H9 (cell line): ENCODE data around the gene ME3. TPM values are rescaled to one million over a fixed set of nuclear protein-coding genes. Genes with fewer than 3 reads are reported as not detected.

ENCODE experiments used
- DNase-seq: peaks from one replicate; pipeline ENCODE4 v3.0.0-alpha.2; 2017
- H2AFZ ChIP-seq: one replicate; pipeline ENCODE4 v1.6.1; 2013; ENCODE audit warnings: mild to moderate bottlenecking, low read length, control low read depth, moderate library complexity
- H2AK5ac ChIP-seq: 2 replicates; pipeline ENCODE4 v1.6.1; 2013; ENCODE audit warnings: low read length, control low read depth, mixed read lengths; ENCODE audit not compliant: insufficient read length
- H2BK120ac ChIP-seq: one replicate; pipeline ENCODE4 v1.6.1; 2013; ENCODE audit warnings: low read depth, mild to moderate bottlenecking, low read length, control low read depth, inconsistent platforms; ENCODE audit not compliant: poor library complexity, severe bottlenecking
- H2BK12ac ChIP-seq: 2 replicates; pipeline ENCODE4 v1.6.1; 2013; ENCODE audit warnings: low read length, control low read depth, mixed read lengths, low read depth; ENCODE audit not compliant: insufficient read length
- H2BK15ac ChIP-seq: 2 replicates; pipeline ENCODE4 v1.6.1; 2013; ENCODE audit warnings: low read depth, low read length, control low read depth
- H2BK20ac ChIP-seq: one replicate; pipeline ENCODE4 v1.6.1; 2013; ENCODE audit warnings: low read depth, mild to moderate bottlenecking, low read length, control low read depth, inconsistent platforms; ENCODE audit not compliant: poor library complexity, severe bottlenecking
- H2BK5ac ChIP-seq: 2 replicates; pipeline ENCODE4 v1.6.1; 2013; ENCODE audit warnings: low read length, control low read depth, mixed read lengths; ENCODE audit not compliant: insufficient read length
- H3K14ac ChIP-seq: 2 replicates; pipeline ENCODE4 v1.6.1; 2013; ENCODE audit warnings: low read length, control low read depth; ENCODE audit not compliant: insufficient read depth
- H3K18ac ChIP-seq: 2 replicates; pipeline ENCODE4 v1.6.1; 2013; ENCODE audit warnings: low read depth, mild to moderate bottlenecking, mixed read lengths, low read length, control low read depth; ENCODE audit not compliant: insufficient read length
- H3K23ac ChIP-seq: 2 replicates; pipeline ENCODE4 v1.6.1; 2013; ENCODE audit warnings: low read length, control low read depth, mixed read lengths, low read depth; ENCODE audit not compliant: insufficient read length
- H3K23me2 ChIP-seq: 2 replicates; pipeline ENCODE4 v1.6.1; 2013; ENCODE audit warnings: low read depth, mild to moderate bottlenecking, mixed read lengths, low read length, control low read depth; ENCODE audit not compliant: insufficient read length, poor library complexity, severe bottlenecking
- H3K27ac ChIP-seq: 2 replicates; pipeline ENCODE4 v1.5.1; 2013; ENCODE audit warnings: low read length, control low read depth, mixed read lengths, low read depth; ENCODE audit not compliant: insufficient read length
- H3K27me3 ChIP-seq: 2 replicates; pipeline ENCODE4 v1.6.1; 2013; ENCODE audit warnings: low read length, control low read depth, inconsistent platforms; ENCODE audit not compliant: insufficient read depth
- H3K4ac ChIP-seq: 2 replicates; pipeline ENCODE4 v1.6.1; 2013; ENCODE audit warnings: low read depth, mild to moderate bottlenecking, control low read depth, inconsistent platforms, low read length, moderate library complexity
- H3K4me1 ChIP-seq: 2 replicates; pipeline ENCODE4 v1.6.1; 2013; ENCODE audit warnings: low read length, control low read depth, inconsistent platforms; ENCODE audit not compliant: insufficient read depth
- H3K4me2 ChIP-seq: 2 replicates; pipeline ENCODE4 v1.6.1; 2013; ENCODE audit warnings: low read length, control low read depth, mixed read lengths; ENCODE audit not compliant: insufficient read length, insufficient read depth
- H3K56ac ChIP-seq: 2 replicates; pipeline ENCODE4 v1.6.1; 2013; ENCODE audit warnings: low read depth, mild to moderate bottlenecking, mixed read lengths, low read length, control low read depth; ENCODE audit not compliant: insufficient read length
- H3K79me1 ChIP-seq: 2 replicates; pipeline ENCODE4 v1.6.1; 2013; ENCODE audit warnings: low read depth, mild to moderate bottlenecking, moderate library complexity, low read length, control low read depth, inconsistent platforms; ENCODE audit not compliant: insufficient read depth, poor library complexity, severe bottlenecking
- H3K79me2 ChIP-seq: 2 replicates; pipeline ENCODE4 v1.6.1; 2013; ENCODE audit warnings: low read length, control low read depth, inconsistent platforms; ENCODE audit not compliant: insufficient read depth
- H3K9ac ChIP-seq: 2 replicates; pipeline ENCODE4 v1.6.1; 2013; ENCODE audit warnings: low read length, control low read depth, mixed read lengths; ENCODE audit not compliant: insufficient read length; ENCODE audit errors: extremely low read depth
- H3K9me3 ChIP-seq: one replicate; pipeline ENCODE4 v1.6.1; 2013; ENCODE audit warnings: low read depth, low read length, inconsistent platforms; ENCODE audit not compliant: control insufficient read depth
- H3T11ph ChIP-seq: one replicate; pipeline ENCODE4 v1.6.1; 2013; ENCODE audit warnings: mild to moderate bottlenecking, low read length, control low read depth, inconsistent platforms
- H4K20me1 ChIP-seq: one replicate; pipeline ENCODE4 v1.6.1; 2013; ENCODE audit not compliant: control insufficient read depth, insufficient read length, insufficient read depth
- H4K5ac ChIP-seq: 2 replicates; pipeline ENCODE4 v1.6.1; 2013; ENCODE audit warnings: low read depth, mild to moderate bottlenecking, mixed read lengths, low read length, control low read depth; ENCODE audit not compliant: insufficient read length
- H4K8ac ChIP-seq: replicated peaks from 2 replicates; pipeline ENCODE4 v1.6.1; 2013; ENCODE audit warnings: low read length, control low read depth, mixed read lengths, low read depth; ENCODE audit not compliant: insufficient read length
- H4K91ac ChIP-seq: 2 replicates; pipeline ENCODE4 v1.6.1; 2013; ENCODE audit warnings: low read depth, mild to moderate bottlenecking, moderate library complexity, mixed read lengths, low read length, control low read depth; ENCODE audit not compliant: insufficient read length
- H3K27ac Mint-ChIP-seq, 3 experiments: 2 replicates in 2 of 3; 3 replicates in 1 of 3; pipeline ENCODE4 v1.8.0; 2020 to 2021; ENCODE audit warnings: mixed read lengths in 3 of 3, mild to moderate bottlenecking in 1 of 3, moderate library complexity in 1 of 3
- H3K27me3 Mint-ChIP-seq: 2 replicates; pipeline ENCODE4 v1.8.0; 2021; ENCODE audit warnings: low read depth, mild to moderate bottlenecking, moderate library complexity, mixed read lengths
- H3K36me3 Mint-ChIP-seq, 3 experiments: 2 replicates in 2 of 3; 3 replicates in 1 of 3; pipeline ENCODE4 v1.8.0; 2020 to 2021; ENCODE audit warnings: low read depth in 3 of 3, mixed read lengths in 3 of 3; ENCODE audit not compliant: insufficient read depth in 1 of 3
- H3K4me1 Mint-ChIP-seq, 2 experiments: 2 replicates each; pipeline ENCODE4 v1.8.0; 2020; ENCODE audit warnings: mixed read lengths in 2 of 2
- H3K4me3 Mint-ChIP-seq, 2 experiments: 2 replicates in 1 of 2; 3 replicates in 1 of 2; pipeline ENCODE4 v1.8.0; 2020 to 2021; ENCODE audit warnings: mild to moderate bottlenecking in 2 of 2, mixed read lengths in 2 of 2, moderate library complexity in 1 of 2
- H3K9me3 Mint-ChIP-seq, 2 experiments: 2 replicates in 1 of 2; 3 replicates in 1 of 2; pipeline ENCODE4 v1.8.0; 2020; ENCODE audit warnings: mild to moderate bottlenecking in 2 of 2, mixed read lengths in 2 of 2, moderate library complexity in 1 of 2
- CTCF ChIP-seq: fragments of 200-600 bp; sonication (generic); conservative IDR thresholded peaks from 3 replicates; pipeline ENCODE4 v1.8.0; 2021; ENCODE audit warnings: antibody characterized with exemption, mild to moderate bottlenecking
- WGBS: extraction: QIAGEN DNeasy Blood & Tissue Kit; methylation state at CpG from one replicate; pipeline ENCODE4 v1.1.7; 2013; ENCODE audit warnings: missing lambda C conversion rate, low lambda C conversion rate, mixed read lengths; ENCODE audit not compliant: insufficient read length; ENCODE audit errors: extremely low coverage; 5-methylcytosine and 5-hydroxymethylcytosine counted together
- total RNA-seq: library from RNA; stranded (reverse); gene quantifications from 2 replicates; pipeline ENCODE4 v1.2.1, GENCODE V29; 2021

The ME3 gene
- total RNA-seq, 1 experiment from 2014 or later, result 2.8 TPM

GRCh38 chr11:86660088-86660487 lies 12.3 kb downstream of the ME3 start:
- H3K4me1 Mint-ChIP-seq, result no peaks in the 10 kb centered on the region
- no peak for TF ChIP-seq CTCF
- no peak overlapping the region for H2BK15ac ChIP-seq
- no peaks in the 10 kb centered on the region for H3K79me2 ChIP-seq
- H2BK12ac ChIP-seq, result no peak overlapping the region
- H2BK120ac ChIP-seq, result no peak overlapping the region
- no peak overlapping the region for H3K4ac ChIP-seq
- H3K79me1 ChIP-seq, result no peaks in the 10 kb centered on the region
- no peak overlapping the region for H3K4me3 Mint-ChIP-seq
- H4K5ac ChIP-seq, result no peak overlapping the region
- H3K9ac ChIP-seq, result no peak overlapping the region
- no peak overlapping the region for H2AFZ ChIP-seq
- H3K4me1 ChIP-seq, result no peaks in the 10 kb centered on the region
- H4K8ac ChIP-seq, result no peak overlapping the region
- no peaks in the 10 kb centered on the region; the same call in 1 of the 2 replicates for H3K27me3 Mint-ChIP-seq
- H3K23ac ChIP-seq, result no peak overlapping the region
- no peaks in the 10 kb centered on the region for H4K20me1 ChIP-seq
- no peak overlapping the region for H4K91ac ChIP-seq
- H3K9me3 Mint-ChIP-seq, result peaks cover 3 to 4% of the 10 kb centered on the region in 2 experiments; a peak in 1 of 5 replicates
- H3K56ac ChIP-seq, result no peak overlapping the region
- WGBS, result no CpG with 5 or more reads among the region's 2 CpGs
- no peak overlapping the region for H3K4me2 ChIP-seq
- no peaks in the 10 kb centered on the region for H3K27me3 ChIP-seq
- DNase-seq, result no peak
- no peak overlapping the region for H2AK5ac ChIP-seq
- no peaks in the 10 kb centered on the region for H3K23me2 ChIP-seq
- no peak overlapping the region for H3T11ph ChIP-seq
- H3K9me3 ChIP-seq, result no peaks in the 10 kb centered on the region
- no peak overlapping the region for H3K27ac ChIP-seq
- H3K36me3 Mint-ChIP-seq, result no peaks in the 10 kb centered on the region
- H2BK5ac ChIP-seq, result no peak overlapping the region
- no peak overlapping the region for H3K27ac Mint-ChIP-seq
- no peak overlapping the region for H2BK20ac ChIP-seq
- no peak overlapping the region for H3K14ac ChIP-seq
- H3K18ac ChIP-seq, result no peak overlapping the region
